ENCODE results near the gene CCDC107.

DNA sequence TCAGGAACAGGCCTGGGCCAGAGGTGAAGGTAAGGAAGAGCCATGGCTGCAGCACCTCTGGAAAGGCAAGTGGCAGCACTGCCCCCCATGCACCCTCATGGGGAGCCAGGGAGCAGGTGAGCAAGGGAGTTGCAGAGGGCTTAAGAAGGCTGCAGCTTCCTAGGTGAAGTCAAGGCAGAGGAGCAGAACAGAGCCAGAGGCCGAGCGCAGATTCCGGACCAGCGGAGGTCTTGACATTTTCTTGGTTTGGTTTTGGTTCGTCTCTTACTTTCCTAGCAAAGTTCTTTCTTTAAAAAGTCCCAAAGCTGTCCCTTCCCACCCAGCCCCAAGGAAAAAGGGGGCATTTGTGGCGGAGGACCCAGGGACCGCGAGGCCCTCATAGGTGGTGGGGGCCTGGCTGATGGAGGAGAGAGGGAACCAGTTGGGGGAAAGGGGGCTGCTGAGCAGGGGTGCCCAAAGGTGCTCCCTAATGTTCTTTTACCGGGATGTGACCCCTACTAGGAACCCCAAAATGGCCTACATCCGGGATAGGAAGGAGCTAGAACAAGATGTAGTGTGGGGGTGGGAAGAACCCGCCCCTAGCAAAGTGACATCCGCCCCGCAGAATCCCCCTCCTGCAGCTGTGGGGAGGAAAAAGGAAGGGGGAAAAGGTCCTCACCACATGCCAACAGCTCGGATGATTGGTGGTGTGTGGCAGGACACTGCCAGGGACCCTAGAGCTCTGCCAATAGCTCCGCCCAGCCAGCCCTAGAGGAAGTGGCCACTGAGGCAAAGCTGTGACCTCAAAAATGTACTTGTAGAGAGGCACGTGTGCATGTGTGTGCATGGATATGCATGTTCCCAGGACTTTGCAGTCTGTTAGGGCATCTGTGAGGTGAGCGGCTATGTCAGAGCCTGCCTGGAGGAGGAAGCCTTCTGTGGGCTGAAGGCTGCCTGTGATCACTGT lies 39.0 kb upstream of the CCDC107 start:
- no peak for TF ChIP-seq POLR2A (IDR thresholded peaks at IDR 0.05)
- TF ChIP-seq, protein P1, sequence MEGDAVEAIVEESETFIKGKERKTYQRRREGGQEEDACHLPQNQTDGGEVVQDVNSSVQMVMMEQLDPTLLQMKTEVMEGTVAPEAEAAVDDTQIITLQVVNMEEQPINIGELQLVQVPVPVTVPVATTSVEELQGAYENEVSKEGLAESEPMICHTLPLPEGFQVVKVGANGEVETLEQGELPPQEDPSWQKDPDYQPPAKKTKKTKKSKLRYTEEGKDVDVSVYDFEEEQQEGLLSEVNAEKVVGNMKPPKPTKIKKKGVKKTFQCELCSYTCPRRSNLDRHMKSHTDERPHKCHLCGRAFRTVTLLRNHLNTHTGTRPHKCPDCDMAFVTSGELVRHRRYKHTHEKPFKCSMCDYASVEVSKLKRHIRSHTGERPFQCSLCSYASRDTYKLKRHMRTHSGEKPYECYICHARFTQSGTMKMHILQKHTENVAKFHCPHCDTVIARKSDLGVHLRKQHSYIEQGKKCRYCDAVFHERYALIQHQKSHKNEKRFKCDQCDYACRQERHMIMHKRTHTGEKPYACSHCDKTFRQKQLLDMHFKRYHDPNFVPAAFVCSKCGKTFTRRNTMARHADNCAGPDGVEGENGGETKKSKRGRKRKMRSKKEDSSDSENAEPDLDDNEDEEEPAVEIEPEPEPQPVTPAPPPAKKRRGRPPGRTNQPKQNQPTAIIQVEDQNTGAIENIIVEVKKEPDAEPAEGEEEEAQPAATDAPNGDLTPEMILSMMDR (IDR thresholded peaks at IDR 0.05) = no peak
